ENCODE data around the gene XRCC4. TPM values are rescaled to one million over a fixed set of nuclear protein-coding genes. Genes with fewer than 3 reads are reported as not detected.

Gene XRCC4
- polyA plus RNA-seq, 2 donors = 2.7 to 5.1 TPM

- WGBS, 2 donors = 23 to 46% methylated on average over 2 of the region's 2 CpGs
- Histone ChIP-seq H3K27ac (ENCODE audit: low read depth in 2 of 2, low read length in 1 of 2) (no peak overlapping the region), H3K4me3 (ENCODE audit: low read depth in 1 of 2, low read length in 2 of 2) (no peak overlapping the region), H3K27me3 (ENCODE audit: control insufficient read depth in 1 of 2, insufficient read depth in 2 of 2, low read length in 2 of 2) (no peaks in the 10 kb centered on the region), H3K9me3 (ENCODE audit: control insufficient read depth in 2 of 2, insufficient read depth in 1 of 2, low read depth in 1 of 2, low read length in 1 of 2) (no peaks in the 10 kb centered on the region), H3K4me1 (ENCODE audit: control insufficient read depth in 2 of 2, insufficient read depth in 2 of 2, low read length in 1 of 2) (no peaks in the 10 kb centered on the region), H3K36me3 (ENCODE audit: control insufficient read depth in 2 of 2, insufficient read depth in 2 of 2, low read length in 1 of 2) (no peaks in the 10 kb centered on the region)
Observed at GRCh38 chr5:83157163-83157562, 79.8 kb downstream of the XRCC4 start.

DNA sequence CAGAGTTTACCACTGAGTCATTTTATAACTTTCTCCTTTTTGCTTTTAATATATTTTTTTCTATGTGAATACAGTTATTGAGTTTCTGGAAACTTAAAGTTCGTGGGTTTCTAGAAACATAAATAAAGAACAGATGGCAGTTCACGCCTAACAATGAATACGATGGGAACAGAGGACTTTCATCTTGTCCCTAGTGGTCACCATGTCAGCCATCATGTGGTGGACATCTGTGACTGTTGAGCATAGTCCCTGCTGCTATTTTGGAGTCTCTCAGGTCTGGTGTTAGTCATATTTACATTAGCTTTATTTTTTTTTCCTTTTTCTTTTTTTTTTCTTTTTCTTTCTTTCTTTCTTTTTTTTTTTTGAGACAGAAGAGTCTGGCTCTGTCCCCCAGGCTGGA lies 85.3 kb downstream of the XRCC4 start:
- H3K4me3 ChIP-seq (ENCODE audit: low read depth in 1 of 2, low read length in 2 of 2) = no peak overlapping the region
- H3K9me3 ChIP-seq (ENCODE audit: control insufficient read depth in 2 of 2, insufficient read depth in 1 of 2, low read depth in 1 of 2, low read length in 1 of 2) = no peaks in the 10 kb centered on the region
- H3K27ac ChIP-seq (ENCODE audit: low read depth in 2 of 2, low read length in 1 of 2) = no peak overlapping the region
- no peaks in the 10 kb centered on the region for H3K4me1 ChIP-seq (ENCODE audit: control insufficient read depth in 2 of 2, insufficient read depth in 2 of 2, low read length in 1 of 2)
- WGBS, 2 donors = 56 to 58% methylated on average over 3 of the region's 3 CpGs
- H3K36me3 ChIP-seq (ENCODE audit: control insufficient read depth in 2 of 2, insufficient read depth in 2 of 2, low read length in 1 of 2) = no peaks in the 10 kb centered on the region
- H3K27me3 ChIP-seq (ENCODE audit: control insufficient read depth in 1 of 2, insufficient read depth in 2 of 2, low read length in 2 of 2) = no peaks in the 10 kb centered on the region

GRCh38 chr5:83167538-83167937 lies 90.2 kb downstream of the XRCC4 start:
- Histone ChIP-seq H3K27ac (ENCODE audit: low read depth in 2 of 2, low read length in 1 of 2) (no peak overlapping the region), H3K9me3 (ENCODE audit: control insufficient read depth in 2 of 2, insufficient read depth in 1 of 2, low read depth in 1 of 2, low read length in 1 of 2) (no peaks in the 10 kb centered on the region), H3K4me3 (ENCODE audit: low read depth in 1 of 2, low read length in 2 of 2) (no peak overlapping the region)

DNA sequence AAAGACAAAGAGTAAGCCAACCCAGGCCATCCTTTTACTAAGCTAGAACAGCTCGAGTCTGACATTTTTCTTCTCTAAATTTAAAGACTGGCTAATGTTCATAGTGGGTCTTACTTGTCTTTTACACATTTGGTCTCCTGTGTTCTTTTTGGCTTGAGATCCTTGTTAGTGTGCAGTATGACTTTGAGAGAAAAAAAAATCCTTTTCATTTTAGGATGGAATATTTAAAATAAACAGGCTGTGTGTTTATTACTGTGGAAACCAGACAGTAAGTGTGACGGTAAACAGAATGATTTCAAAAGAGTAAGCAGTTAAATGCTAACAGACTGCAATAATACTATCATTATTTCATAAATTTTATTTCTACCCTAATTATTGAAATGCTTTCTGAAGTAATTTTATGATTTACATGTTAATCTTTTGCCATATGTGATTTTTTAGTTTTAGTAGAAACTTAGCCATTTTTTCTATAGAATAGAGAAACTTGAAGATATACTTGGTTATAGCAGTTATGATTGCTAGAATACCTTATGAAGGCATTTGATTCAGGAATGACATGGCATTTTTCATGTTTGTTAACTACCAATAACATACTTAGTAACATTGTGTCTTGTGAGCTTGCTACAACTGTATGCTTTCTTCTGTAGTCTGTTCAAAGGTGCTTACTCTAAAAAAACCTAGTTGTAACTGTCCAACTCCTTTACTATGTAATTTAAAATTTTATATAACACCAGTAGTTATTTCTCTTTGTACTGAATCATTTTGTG lies 92.4 kb downstream of the XRCC4 start:
- H3K27me3 ChIP-seq (ENCODE audit: control insufficient read depth in 1 of 2, insufficient read depth in 2 of 2, low read length in 2 of 2) = no peaks in the 10 kb centered on the region
- H3K4me3 ChIP-seq (ENCODE audit: low read depth in 1 of 2, low read length in 2 of 2) = no peak overlapping the region
- WGBS, 2 donors = 80 to 83% methylated on average over 2 of the region's 2 CpGs
- no peaks in the 10 kb centered on the region for H3K9me3 ChIP-seq (ENCODE audit: control insufficient read depth in 2 of 2, insufficient read depth in 1 of 2, low read depth in 1 of 2, low read length in 1 of 2)
- no peaks in the 10 kb centered on the region for H3K36me3 ChIP-seq (ENCODE audit: control insufficient read depth in 2 of 2, insufficient read depth in 2 of 2, low read length in 1 of 2)
- no peak overlapping the region for H3K27ac ChIP-seq (ENCODE audit: low read depth in 2 of 2, low read length in 1 of 2)
- H3K4me1 ChIP-seq (ENCODE audit: control insufficient read depth in 2 of 2, insufficient read depth in 2 of 2, low read length in 1 of 2) = no peaks in the 10 kb centered on the region

More at GRCh38 chr5:83167538-83167937, 90.2 kb downstream of the XRCC4 start:
- Histone ChIP-seq H3K4me1 (ENCODE audit: control insufficient read depth in 2 of 2, insufficient read depth in 2 of 2, low read length in 1 of 2) (no peaks in the 10 kb centered on the region), H3K27me3 (ENCODE audit: control insufficient read depth in 1 of 2, insufficient read depth in 2 of 2, low read length in 2 of 2) (no peaks in the 10 kb centered on the region), H3K36me3 (ENCODE audit: control insufficient read depth in 2 of 2, insufficient read depth in 2 of 2, low read length in 1 of 2) (no peaks in the 10 kb centered on the region)

GRCh38 chr5:83172011-83172410 lies 94.7 kb downstream of the XRCC4 start:
- Histone ChIP-seq H3K27ac (ENCODE audit: low read depth in 2 of 2, low read length in 1 of 2) (no peak overlapping the region), H3K4me1 (ENCODE audit: control insufficient read depth in 2 of 2, insufficient read depth in 2 of 2, low read length in 1 of 2) (no peaks in the 10 kb centered on the region), H3K9me3 (ENCODE audit: control insufficient read depth in 2 of 2, insufficient read depth in 1 of 2, low read depth in 1 of 2, low read length in 1 of 2) (no peaks in the 10 kb centered on the region), H3K27me3 (ENCODE audit: control insufficient read depth in 1 of 2, insufficient read depth in 2 of 2, low read length in 2 of 2) (no peaks in the 10 kb centered on the region), H3K36me3 (ENCODE audit: control insufficient read depth in 2 of 2, insufficient read depth in 2 of 2, low read length in 1 of 2) (no peaks in the 10 kb centered on the region), H3K4me3 (ENCODE audit: low read depth in 1 of 2, low read length in 2 of 2) (no peak overlapping the region)
- 63 to 80% methylated on average over 1 of the region's 1 CpG for WGBS, 2 donors

DNA sequence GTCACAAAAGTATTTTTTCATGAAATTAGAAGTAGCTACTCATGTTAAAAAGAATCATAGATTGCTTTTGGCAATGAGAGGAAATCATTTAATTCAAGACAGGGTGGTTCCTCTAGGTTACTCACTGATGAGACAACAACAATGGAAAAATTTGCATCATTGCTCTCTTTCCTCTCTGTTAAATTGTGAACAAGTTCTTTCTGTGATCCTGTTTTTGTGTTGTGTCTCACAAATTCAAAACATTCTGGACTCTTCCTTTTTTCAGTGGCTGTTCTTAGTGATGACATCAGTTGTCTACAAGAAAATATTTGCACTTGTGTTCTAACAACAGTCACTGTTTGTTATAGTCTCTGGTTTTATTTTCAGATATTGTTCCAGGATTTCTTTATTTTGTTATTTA lies 95.3 kb downstream of the XRCC4 start:
- no peaks in the 10 kb centered on the region for H3K36me3 ChIP-seq (ENCODE audit: control insufficient read depth in 2 of 2, insufficient read depth in 2 of 2, low read length in 1 of 2)
- H3K27me3 ChIP-seq (ENCODE audit: control insufficient read depth in 1 of 2, insufficient read depth in 2 of 2, low read length in 2 of 2) = no peaks in the 10 kb centered on the region
- no peak overlapping the region for H3K4me3 ChIP-seq (ENCODE audit: low read depth in 1 of 2, low read length in 2 of 2)
- H3K9me3 ChIP-seq (ENCODE audit: control insufficient read depth in 2 of 2, insufficient read depth in 1 of 2, low read depth in 1 of 2, low read length in 1 of 2) = no peaks in the 10 kb centered on the region
- no peak overlapping the region for H3K27ac ChIP-seq (ENCODE audit: low read depth in 2 of 2, low read length in 1 of 2)
- no peaks in the 10 kb centered on the region for H3K4me1 ChIP-seq (ENCODE audit: control insufficient read depth in 2 of 2, insufficient read depth in 2 of 2, low read length in 1 of 2)

DNA sequence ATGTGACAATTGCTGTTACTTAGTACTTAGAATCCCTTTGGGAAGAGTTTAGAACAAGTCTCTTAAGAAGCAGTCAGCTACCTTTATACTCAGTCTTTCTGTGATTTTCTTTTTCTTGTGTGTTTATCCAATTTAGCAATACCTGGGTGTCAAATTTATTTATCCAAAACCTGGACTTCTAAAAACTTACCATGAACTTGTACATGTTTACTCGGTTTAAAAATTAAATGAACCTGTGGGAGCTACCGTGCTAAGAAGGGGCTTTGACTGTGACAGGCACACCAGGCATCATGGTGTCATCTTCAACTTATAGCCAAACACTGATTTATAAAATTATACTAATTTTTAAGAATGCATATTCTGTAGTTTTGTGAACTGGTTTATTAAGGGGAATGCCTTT lies 96.5 kb downstream of the XRCC4 start:
- Histone ChIP-seq H3K4me1 (ENCODE audit: control insufficient read depth in 2 of 2, insufficient read depth in 2 of 2, low read length in 1 of 2) (no peaks in the 10 kb centered on the region), H3K27ac (ENCODE audit: low read depth in 2 of 2, low read length in 1 of 2) (no peak overlapping the region), H3K9me3 (ENCODE audit: control insufficient read depth in 2 of 2, insufficient read depth in 1 of 2, low read depth in 1 of 2, low read length in 1 of 2) (no peaks in the 10 kb centered on the region), H3K4me3 (ENCODE audit: low read depth in 1 of 2, low read length in 2 of 2) (no peak overlapping the region), H3K36me3 (ENCODE audit: control insufficient read depth in 2 of 2, insufficient read depth in 2 of 2, low read length in 1 of 2) (no peaks in the 10 kb centered on the region), H3K27me3 (ENCODE audit: control insufficient read depth in 1 of 2, insufficient read depth in 2 of 2, low read length in 2 of 2) (no peaks in the 10 kb centered on the region)
- WGBS, 2 donors = 97 to 99% methylated on average over 2 of the region's 2 CpGs

DNA sequence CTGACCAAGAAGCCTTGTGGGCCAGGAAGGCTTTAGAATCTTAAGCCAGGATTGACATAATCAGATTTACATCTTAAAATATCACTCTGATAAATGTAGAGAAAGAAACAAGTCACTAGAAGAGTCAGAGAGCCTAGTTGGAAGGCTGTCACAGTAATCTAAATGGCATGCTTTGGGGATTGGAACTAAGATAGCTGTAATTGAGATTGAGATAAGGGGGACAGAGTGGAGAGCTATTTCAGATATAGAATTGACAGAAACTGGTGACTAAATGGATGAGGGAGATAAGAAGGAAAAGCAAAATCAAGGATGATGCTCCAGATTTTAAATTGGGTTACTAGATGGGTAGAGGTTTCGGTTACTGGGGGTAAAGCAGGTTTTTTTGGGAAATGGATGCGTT lies 100.5 kb downstream of the XRCC4 start:
- no peaks in the 10 kb centered on the region for H3K4me1 ChIP-seq (ENCODE audit: control insufficient read depth in 2 of 2, insufficient read depth in 2 of 2, low read length in 1 of 2)
- 95 to 98% methylated on average over 2 of the region's 2 CpGs for WGBS, 2 donors
- H3K36me3 ChIP-seq (ENCODE audit: control insufficient read depth in 2 of 2, insufficient read depth in 2 of 2, low read length in 1 of 2) = no peaks in the 10 kb centered on the region
- H3K9me3 ChIP-seq (ENCODE audit: control insufficient read depth in 2 of 2, insufficient read depth in 1 of 2, low read depth in 1 of 2, low read length in 1 of 2) = no peaks in the 10 kb centered on the region
- H3K27me3 ChIP-seq (ENCODE audit: control insufficient read depth in 1 of 2, insufficient read depth in 2 of 2, low read length in 2 of 2) = no peaks in the 10 kb centered on the region
- H3K4me3 ChIP-seq (ENCODE audit: low read depth in 1 of 2, low read length in 2 of 2) = no peak overlapping the region
- no peak overlapping the region for H3K27ac ChIP-seq (ENCODE audit: low read depth in 2 of 2, low read length in 1 of 2)

DNA sequence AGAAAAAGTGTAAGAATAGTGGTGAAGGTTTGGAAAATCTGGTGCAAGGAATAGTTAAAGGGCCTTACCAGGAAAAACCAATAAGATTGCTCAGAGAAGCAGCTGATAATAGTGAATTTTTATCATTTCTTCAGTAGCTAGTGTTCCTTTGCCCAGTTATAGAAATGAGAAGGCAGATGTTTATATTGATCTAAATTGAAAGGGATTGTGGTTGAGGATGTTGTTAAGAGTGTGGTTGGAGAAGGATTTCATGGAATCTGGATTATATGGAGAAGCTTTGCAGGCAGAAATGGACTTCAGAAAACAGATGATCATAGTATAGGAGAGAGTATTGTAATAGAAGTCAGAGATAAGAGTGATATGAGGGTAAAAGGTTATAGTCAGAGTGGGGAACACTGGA lies 102.6 kb downstream of the XRCC4 start:
- H3K9me3 ChIP-seq (ENCODE audit: control insufficient read depth in 2 of 2, insufficient read depth in 1 of 2, low read depth in 1 of 2, low read length in 1 of 2) = no peaks in the 10 kb centered on the region
- H3K27ac ChIP-seq (ENCODE audit: low read depth in 2 of 2, low read length in 1 of 2) = no peak overlapping the region
- H3K36me3 ChIP-seq (ENCODE audit: control insufficient read depth in 2 of 2, insufficient read depth in 2 of 2, low read length in 1 of 2) = no peaks in the 10 kb centered on the region
- H3K4me3 ChIP-seq (ENCODE audit: low read depth in 1 of 2, low read length in 2 of 2) = no peak overlapping the region
- H3K27me3 ChIP-seq (ENCODE audit: control insufficient read depth in 1 of 2, insufficient read depth in 2 of 2, low read length in 2 of 2) = no peaks in the 10 kb centered on the region
- H3K4me1 ChIP-seq (ENCODE audit: control insufficient read depth in 2 of 2, insufficient read depth in 2 of 2, low read length in 1 of 2) = no peaks in the 10 kb centered on the region

GRCh38 chr5:83184534-83184933 lies 107.2 kb downstream of the XRCC4 start:
- 68 to 78% methylated on average over 3 of the region's 3 CpGs for WGBS, 2 donors
- no peak overlapping the region for H3K4me3 ChIP-seq (ENCODE audit: low read depth in 1 of 2, low read length in 2 of 2)
- H3K27ac ChIP-seq (ENCODE audit: low read depth in 2 of 2, low read length in 1 of 2) = no peak overlapping the region
- no peaks in the 10 kb centered on the region for H3K27me3 ChIP-seq (ENCODE audit: control insufficient read depth in 1 of 2, insufficient read depth in 2 of 2, low read length in 2 of 2)
- no peaks in the 10 kb centered on the region for H3K4me1 ChIP-seq (ENCODE audit: control insufficient read depth in 2 of 2, insufficient read depth in 2 of 2, low read length in 1 of 2)
- H3K9me3 ChIP-seq (ENCODE audit: control insufficient read depth in 2 of 2, insufficient read depth in 1 of 2, low read depth in 1 of 2, low read length in 1 of 2) = no peaks in the 10 kb centered on the region
- H3K36me3 ChIP-seq (ENCODE audit: control insufficient read depth in 2 of 2, insufficient read depth in 2 of 2, low read length in 1 of 2) = no peaks in the 10 kb centered on the region
